GM12801 (cell line): ENCODE data around the gene ARHGAP8.

Source experiments
- TF ChIP-seq, protein P1 (sequence below): IDR thresholded peaks from one replicate; pipeline ENCODE4 v1.5.1; 2011; ENCODE audit warnings: control low read depth; ENCODE audit not compliant: insufficient read length; ENCODE audit errors: extremely low read depth

Gene ARHGAP8

DNA sequence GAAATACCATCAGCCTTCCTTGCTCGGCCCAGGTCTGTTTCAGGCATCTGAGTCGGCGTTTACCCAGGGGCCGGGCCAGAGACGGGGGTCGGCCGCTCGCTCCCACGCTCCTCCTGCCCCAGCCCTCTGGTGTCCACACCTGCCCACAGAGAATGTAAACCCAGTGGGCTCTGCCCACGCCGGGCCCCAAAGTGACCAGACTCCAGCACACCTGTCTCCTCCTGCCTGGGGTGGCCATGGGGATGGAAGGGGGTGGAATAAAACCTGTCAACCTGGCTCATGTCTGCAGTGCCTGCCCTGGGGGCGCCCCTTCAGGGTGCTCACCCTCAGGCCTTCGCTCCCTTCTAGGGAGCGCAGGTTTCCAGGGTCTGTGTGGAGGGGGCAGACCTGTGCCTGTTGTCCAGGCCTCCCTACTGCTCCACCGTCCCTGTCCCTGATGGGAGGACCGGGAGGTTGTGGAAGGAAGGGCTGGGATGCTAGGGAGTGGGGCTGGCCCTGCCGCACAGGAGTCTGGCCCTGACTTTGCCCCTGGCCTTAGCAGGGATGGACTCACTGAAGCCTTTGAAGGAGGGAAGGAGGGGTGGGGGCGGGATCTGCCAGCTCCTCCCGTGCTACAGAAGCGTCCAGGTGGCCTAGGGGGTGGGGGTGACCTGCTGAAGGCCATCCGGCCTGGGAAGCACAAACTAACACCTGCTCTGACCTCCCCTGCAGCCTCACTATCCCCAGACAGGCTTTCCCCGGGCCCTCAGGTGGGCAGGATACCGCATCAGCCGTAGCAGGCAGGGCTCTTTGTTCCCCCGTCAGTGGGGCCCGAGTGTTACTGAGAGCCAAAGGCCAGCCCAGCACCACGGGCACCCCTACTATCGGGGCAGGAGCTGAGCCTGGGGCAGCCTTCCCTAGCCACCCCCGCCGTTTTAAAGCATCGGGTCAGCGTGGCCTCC is 14.7 kb upstream of the ARHGAP8 start:
- TF ChIP-seq, protein P1, sequence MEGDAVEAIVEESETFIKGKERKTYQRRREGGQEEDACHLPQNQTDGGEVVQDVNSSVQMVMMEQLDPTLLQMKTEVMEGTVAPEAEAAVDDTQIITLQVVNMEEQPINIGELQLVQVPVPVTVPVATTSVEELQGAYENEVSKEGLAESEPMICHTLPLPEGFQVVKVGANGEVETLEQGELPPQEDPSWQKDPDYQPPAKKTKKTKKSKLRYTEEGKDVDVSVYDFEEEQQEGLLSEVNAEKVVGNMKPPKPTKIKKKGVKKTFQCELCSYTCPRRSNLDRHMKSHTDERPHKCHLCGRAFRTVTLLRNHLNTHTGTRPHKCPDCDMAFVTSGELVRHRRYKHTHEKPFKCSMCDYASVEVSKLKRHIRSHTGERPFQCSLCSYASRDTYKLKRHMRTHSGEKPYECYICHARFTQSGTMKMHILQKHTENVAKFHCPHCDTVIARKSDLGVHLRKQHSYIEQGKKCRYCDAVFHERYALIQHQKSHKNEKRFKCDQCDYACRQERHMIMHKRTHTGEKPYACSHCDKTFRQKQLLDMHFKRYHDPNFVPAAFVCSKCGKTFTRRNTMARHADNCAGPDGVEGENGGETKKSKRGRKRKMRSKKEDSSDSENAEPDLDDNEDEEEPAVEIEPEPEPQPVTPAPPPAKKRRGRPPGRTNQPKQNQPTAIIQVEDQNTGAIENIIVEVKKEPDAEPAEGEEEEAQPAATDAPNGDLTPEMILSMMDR = no peak

DNA sequence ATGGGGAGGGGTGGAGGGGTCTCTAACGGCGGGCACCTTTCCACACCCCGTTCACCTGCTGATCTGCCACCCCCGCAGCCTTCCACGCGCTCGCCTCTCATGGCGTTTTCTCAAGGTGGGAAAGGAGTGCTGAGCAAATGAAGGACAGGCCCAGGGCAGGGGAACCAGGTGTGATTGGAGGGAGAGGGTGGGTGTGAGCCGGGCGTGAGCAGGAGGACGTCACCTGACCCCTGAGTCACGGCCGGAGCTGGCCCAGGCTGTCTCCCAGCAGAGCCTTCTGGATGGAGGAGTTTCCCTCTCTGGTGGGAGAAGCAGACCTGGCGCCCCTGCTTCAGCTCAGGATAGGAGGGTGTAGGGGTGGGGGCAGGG is 14.0 kb upstream of the ARHGAP8 start:
- TF ChIP-seq, protein P1 = no peak

DNA sequence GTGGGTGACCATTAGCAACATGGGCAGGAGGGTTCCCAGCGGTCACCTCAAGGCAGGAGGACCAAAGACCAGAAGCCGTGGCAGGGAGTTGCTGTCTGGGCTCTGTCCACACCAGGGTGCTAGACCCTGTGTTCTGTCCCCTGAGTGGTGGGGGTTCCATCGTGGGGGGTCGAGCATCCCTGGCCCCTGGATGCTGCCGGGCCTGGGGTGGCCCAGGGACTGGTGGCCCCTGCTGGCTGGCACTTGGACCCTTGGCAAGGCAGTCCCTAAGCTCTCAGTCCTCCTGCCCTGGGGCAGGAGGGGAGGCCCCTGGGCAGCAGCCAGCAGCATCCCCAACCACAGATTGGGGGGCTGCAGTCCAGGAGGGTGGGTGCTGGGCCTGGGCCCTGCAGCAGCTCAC is 13.4 kb upstream of the ARHGAP8 start:
- TF ChIP-seq, protein P1 = no peak

DNA sequence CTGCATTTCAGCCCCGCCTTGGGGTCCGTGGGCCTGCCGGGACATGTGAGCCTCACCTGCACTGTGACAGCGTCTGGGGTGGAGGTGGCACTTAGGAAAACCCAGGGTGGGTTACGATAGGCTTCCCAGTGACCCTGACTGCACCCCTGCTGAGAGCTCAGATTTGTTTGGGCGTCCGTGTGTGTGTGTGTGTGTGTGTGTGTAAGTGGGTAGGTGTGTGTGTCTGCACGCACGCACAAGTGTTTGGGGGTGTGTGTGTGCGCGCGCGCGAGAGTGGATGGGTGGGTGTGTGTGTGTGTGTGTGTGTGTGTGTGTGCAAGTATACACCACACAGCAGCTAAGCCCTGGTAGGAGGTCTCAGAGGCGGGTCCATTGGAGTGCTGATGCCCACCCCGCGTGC is 12.1 kb upstream of the ARHGAP8 start:
- TF ChIP-seq, protein P1 = no peak

DNA sequence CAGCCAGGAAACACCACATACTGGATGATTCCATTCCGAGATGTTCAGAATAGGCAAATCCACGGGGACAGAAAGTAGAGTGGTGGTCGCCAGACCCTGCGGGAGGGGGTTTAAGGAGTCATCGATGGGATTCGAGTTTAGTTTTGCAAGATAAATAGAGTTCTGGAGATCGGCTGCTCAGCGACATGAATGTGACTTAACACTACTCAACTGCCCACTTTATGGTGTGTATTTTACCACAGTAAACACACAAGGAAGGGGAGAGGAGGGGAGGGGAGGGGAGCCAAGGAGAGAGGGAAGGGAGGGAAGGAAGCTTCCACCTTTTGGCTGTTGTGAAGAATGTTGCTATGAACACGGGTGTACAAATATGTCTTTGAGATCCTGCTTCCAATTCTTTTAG is 10.4 kb upstream of the ARHGAP8 start:
- TF ChIP-seq, protein P1 = no peak

DNA sequence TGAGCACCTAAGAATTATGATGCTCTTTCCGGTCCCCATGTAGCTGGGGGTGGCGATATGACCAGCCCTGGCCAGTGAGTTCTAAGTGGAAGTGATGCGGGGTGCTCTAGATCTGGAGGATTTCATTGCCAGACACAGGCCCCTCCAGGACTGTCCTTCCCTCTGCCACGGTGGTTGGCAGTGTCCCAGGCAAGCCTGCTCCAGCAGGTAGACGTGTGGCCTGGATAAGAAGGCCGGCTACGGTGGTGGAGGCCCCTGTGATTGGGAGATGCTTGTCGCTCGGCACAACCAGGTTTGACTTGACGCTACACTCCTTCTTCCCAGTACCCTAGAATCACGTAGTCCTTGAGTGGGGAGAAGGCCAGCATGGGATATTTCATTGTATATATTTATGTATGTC is 9.1 kb upstream of the ARHGAP8 start:
- TF ChIP-seq, protein P1 = no peak

DNA sequence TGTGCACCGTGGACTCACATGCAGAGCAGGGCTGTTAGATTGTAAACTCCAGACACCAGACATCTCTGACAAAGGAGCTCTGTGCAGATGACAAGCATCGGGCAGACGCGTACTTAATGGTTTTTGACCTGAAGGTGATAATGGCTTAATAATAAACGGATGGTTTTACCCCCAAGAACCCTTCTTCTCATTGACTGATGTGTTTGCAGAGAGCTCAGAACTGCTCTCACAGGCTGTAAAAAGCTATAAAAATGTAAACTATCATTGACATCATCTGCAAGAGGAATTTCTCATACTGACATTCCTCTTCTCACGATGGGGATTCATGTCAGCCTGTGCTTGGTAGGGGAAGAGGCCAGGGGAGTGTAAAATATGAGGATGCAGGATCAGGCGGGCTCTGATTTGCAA is 8.6 kb upstream of the ARHGAP8 start:
- TF ChIP-seq, protein P1 = no peak
